Measurements from ENCODE around the gene ADAT3. TPM values are rescaled to one million over a fixed set of nuclear protein-coding genes. Genes with fewer than 3 reads are reported as not detected.

The ADAT3 gene
- polyA plus RNA-seq, 3 donors from 2014 or later: 2.1 to 10.0 (median 4.3) TPM

- peaks cover 7 to 10% (median 8%) of the 10 kb centered on the region in 3 donors for H3K27me3 Mint-ChIP-seq (ENCODE audit: low read depth in 3 of 3)
- no peaks in the 10 kb centered on the region for H3K9me3 Mint-ChIP-seq
- peaks cover 18 to 28% of the 10 kb centered on the region in 2 donors for H3K4me1 Mint-ChIP-seq
- no peak for DNase-seq
- peaks cover 0 to 6% (median 4%) of the 10 kb centered on the region in 3 donors for H3K36me3 Mint-ChIP-seq
- peak overlapping the region in 2 of 6 donors; percentile 9 to 81 for H3K27ac Mint-ChIP-seq
- H3K4me3 Mint-ChIP-seq: no peak overlapping the region
Observed at GRCh38 chr19:1933942-1934341, 28.7 kb downstream of the ADAT3 start.

GRCh38 chr19:1935484-1936208 lies 30.4 kb downstream of the ADAT3 start:
- Mint-ChIP-seq H3K27me3 (ENCODE audit: low read depth in 3 of 3) (peaks cover 17 to 21% (median 19%) of the 10 kb centered on the region in 3 donors), H3K4me3 (no peak overlapping the region), H3K36me3 (peaks cover 0 to 6% (median 4%) of the 10 kb centered on the region in 3 donors), H3K9me3 (no peaks in the 10 kb centered on the region), H3K27ac (peak overlapping the region in 4 of 6 donors; percentile 10 to 100 (median 72)), H3K4me1 (peaks cover 25 to 28% of the 10 kb centered on the region in 2 donors)
- no peak for DNase-seq

- Mint-ChIP-seq H3K9me3 (no peaks in the 10 kb centered on the region), H3K4me1 (peaks cover 25 to 28% of the 10 kb centered on the region in 2 donors), H3K27me3 (ENCODE audit: low read depth in 3 of 3) (peaks cover 18 to 23% (median 19%) of the 10 kb centered on the region in 3 donors), H3K4me3 (peak overlapping the region in 1 of 5 donors; percentile 19), H3K36me3 (peaks cover 0 to 6% (median 4%) of the 10 kb centered on the region in 3 donors), H3K27ac (peak overlapping the region; percentile 56 to 100 (median 88))
- DNase-seq: no peak
Observed at GRCh38 chr19:1936430-1936829, 31.2 kb downstream of the ADAT3 start.

- Mint-ChIP-seq H3K36me3 (peaks cover 0 to 6% (median 4%) of the 10 kb centered on the region in 3 donors), H3K27me3 (ENCODE audit: low read depth in 3 of 3) (peaks cover 24 to 29% (median 25%) of the 10 kb centered on the region in 3 donors), H3K9me3 (no peaks in the 10 kb centered on the region), H3K4me1 (peaks cover 25 to 27% of the 10 kb centered on the region in 2 donors), H3K27ac (peak overlapping the region; percentile 66 to 100 (median 88)), H3K4me3 (peak overlapping the region in 1 of 5 donors; percentile 19)
- DNase-seq: no peak
Observed at GRCh38 chr19:1936916-1937610, 31.9 kb downstream of the ADAT3 start.

GRCh38 chr19:1938071-1938470 lies 32.9 kb downstream of the ADAT3 start:
- peaks cover 33 to 39% (median 35%) of the 10 kb centered on the region in 3 donors for H3K27me3 Mint-ChIP-seq (ENCODE audit: low read depth in 3 of 3)
- peak overlapping the region in 1 of 5 donors; percentile 21 for H3K4me3 Mint-ChIP-seq
- H3K36me3 Mint-ChIP-seq: peaks cover 0 to 6% (median 4%) of the 10 kb centered on the region in 3 donors
- H3K9me3 Mint-ChIP-seq: no peaks in the 10 kb centered on the region
- DNase-seq: no peak
- H3K4me1 Mint-ChIP-seq: peaks cover 31 to 34% of the 10 kb centered on the region in 2 donors
- peak overlapping the region in 5 of 6 donors; percentile 70 to 100 (median 85) for H3K27ac Mint-ChIP-seq

- H3K4me3 Mint-ChIP-seq: peak within 1 kb of the TSS; percentile 92 to 97 (median 96)
- peaks cover 0 to 4% (median 4%) of the 10 kb centered on the region in 3 donors for H3K36me3 Mint-ChIP-seq
- peak within 1 kb of the TSS; percentile 97 to 100 (median 100) for H3K27ac Mint-ChIP-seq
- H3K4me1 Mint-ChIP-seq: peaks cover 35 to 40% of the 10 kb centered on the region in 2 donors
- no peaks in the 10 kb centered on the region for H3K9me3 Mint-ChIP-seq
- DNase-seq: no peak
- peaks cover 37 to 44% (median 42%) of the 10 kb centered on the region in 3 donors for H3K27me3 Mint-ChIP-seq (ENCODE audit: low read depth in 3 of 3)
Observed at GRCh38 chr19:1941146-1942077, 36.2 kb downstream of the ADAT3 start, which contains the start of gene CSNK1G2. TSS of gene CSNK1G2 (plus strand) at chr19:1941172. CDS start at chr19:1969773, 28,601 bp downstream.

- H3K4me1 Mint-ChIP-seq: peaks cover 30 to 40% of the 10 kb centered on the region in 2 donors
- H3K9me3 Mint-ChIP-seq: no peaks in the 10 kb centered on the region
- peak; percentile 86 to 93 (median 90) for DNase-seq
- H3K27ac Mint-ChIP-seq: peak overlapping the region; percentile 96 to 100 (median 99)
- peaks cover 37 to 44% (median 44%) of the 10 kb centered on the region in 3 donors for H3K27me3 Mint-ChIP-seq (ENCODE audit: low read depth in 3 of 3)
- H3K36me3 Mint-ChIP-seq: no peaks in the 10 kb centered on the region
- H3K4me3 Mint-ChIP-seq: peak overlapping the region; percentile 92 to 97 (median 96)
Observed at GRCh38 chr19:1942078-1942933, 37.1 kb downstream of the ADAT3 start.

GRCh38 chr19:1942934-1943555 lies 37.8 kb downstream of the ADAT3 start:
- H3K4me3 Mint-ChIP-seq: peak overlapping the region; percentile 92 to 97 (median 96)
- H3K36me3 Mint-ChIP-seq: no peaks in the 10 kb centered on the region
- peaks cover 30 to 41% of the 10 kb centered on the region in 2 donors for H3K4me1 Mint-ChIP-seq
- H3K9me3 Mint-ChIP-seq: no peaks in the 10 kb centered on the region
- peak in 2 of 3 donors; percentile 36 to 47 for DNase-seq
- H3K27me3 Mint-ChIP-seq (ENCODE audit: low read depth in 3 of 3): peaks cover 37 to 44% (median 41%) of the 10 kb centered on the region in 3 donors
- peak overlapping the region; percentile 96 to 100 (median 99) for H3K27ac Mint-ChIP-seq

- Mint-ChIP-seq H3K27ac (peak overlapping the region; percentile 96 to 100 (median 99)), H3K36me3 (no peaks in the 10 kb centered on the region)
Observed at GRCh38 chr19:1943661-1944087, 38.5 kb downstream of the ADAT3 start.

GRCh38 chr19:1944088-1944915 lies 39.1 kb downstream of the ADAT3 start:
- H3K4me1 Mint-ChIP-seq: peaks cover 40 to 49% of the 10 kb centered on the region in 2 donors
- no peaks in the 10 kb centered on the region for H3K9me3 Mint-ChIP-seq
- H3K27me3 Mint-ChIP-seq (ENCODE audit: low read depth in 3 of 3): peaks cover 34 to 48% (median 40%) of the 10 kb centered on the region in 3 donors
- peak overlapping the region; percentile 35 to 67 (median 46) for H3K4me3 Mint-ChIP-seq
- no peaks in the 10 kb centered on the region for H3K36me3 Mint-ChIP-seq
- peak overlapping the region in 4 of 6 donors; percentile 57 to 99 (median 76) for H3K27ac Mint-ChIP-seq
- DNase-seq: no peak

More at GRCh38 chr19:1943661-1944087, 38.5 kb downstream of the ADAT3 start:
- Mint-ChIP-seq H3K9me3 (no peaks in the 10 kb centered on the region), H3K4me3 (peak overlapping the region; percentile 92 to 97 (median 96)), H3K4me1 (peaks cover 33 to 43% of the 10 kb centered on the region in 2 donors), H3K27me3 (ENCODE audit: low read depth in 3 of 3) (peaks cover 35 to 45% (median 41%) of the 10 kb centered on the region in 3 donors)
- no peak for DNase-seq

GRCh38 chr19:1944916-1945561 lies 39.8 kb downstream of the ADAT3 start:
- peak overlapping the region in 1 of 5 donors; percentile 26 for H3K4me3 Mint-ChIP-seq
- peak overlapping the region in 3 of 6 donors; percentile 57 to 78 (median 75) for H3K27ac Mint-ChIP-seq
- no peak for DNase-seq

More at GRCh38 chr19:1944916-1945561, 39.8 kb downstream of the ADAT3 start:
- H3K27me3 Mint-ChIP-seq (ENCODE audit: low read depth in 3 of 3): peaks cover 26 to 41% (median 34%) of the 10 kb centered on the region in 3 donors
- H3K36me3 Mint-ChIP-seq: no peaks in the 10 kb centered on the region
- H3K4me1 Mint-ChIP-seq: peaks cover 37 to 43% of the 10 kb centered on the region in 2 donors
- no peaks in the 10 kb centered on the region for H3K9me3 Mint-ChIP-seq

Measured in immature natural killer cell (primary cell).